ENCODE results near the gene SPDYE4.

The SPDYE4 gene

DNA sequence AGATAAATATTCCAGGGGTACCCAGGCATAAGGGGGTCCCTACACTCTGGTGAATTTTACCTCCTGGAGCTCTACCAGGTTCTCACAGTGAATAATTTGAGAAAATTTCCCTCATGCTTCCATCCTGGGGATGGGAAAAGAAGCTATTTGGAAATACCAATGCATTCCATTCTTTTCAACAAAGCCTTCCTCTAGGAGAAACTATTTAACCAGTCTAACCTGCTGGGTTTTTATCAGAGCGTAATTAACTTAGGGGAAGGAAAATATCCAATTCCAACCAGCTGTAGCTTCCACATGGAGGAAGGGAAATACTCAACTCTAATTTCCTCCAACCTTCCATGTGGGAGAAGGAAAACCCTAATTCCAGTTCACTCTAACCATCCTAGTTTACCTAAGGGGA lies 23.8 kb upstream of the SPDYE4 start:
- DNase-seq: no peak

DNA sequence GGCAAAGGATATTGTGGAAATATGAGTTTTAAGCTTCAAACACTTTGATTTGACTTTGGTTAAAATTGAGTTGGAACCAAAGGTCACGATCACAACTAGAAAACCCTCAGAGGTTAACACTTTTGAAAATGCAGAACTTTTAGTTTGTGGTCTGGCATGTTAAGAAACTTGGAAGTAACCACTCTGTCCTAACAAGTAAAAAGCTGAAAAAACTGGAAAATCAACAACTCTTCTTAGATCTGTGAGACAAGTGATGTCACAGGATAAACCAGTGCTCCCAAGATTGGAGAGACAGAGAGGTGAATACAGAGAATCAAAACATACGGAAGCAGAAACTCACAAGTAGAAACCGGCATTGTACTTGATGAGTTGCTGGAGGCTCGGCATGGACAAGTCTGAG lies 23.4 kb upstream of the SPDYE4 start:
- DNase-seq: no peak

DNA sequence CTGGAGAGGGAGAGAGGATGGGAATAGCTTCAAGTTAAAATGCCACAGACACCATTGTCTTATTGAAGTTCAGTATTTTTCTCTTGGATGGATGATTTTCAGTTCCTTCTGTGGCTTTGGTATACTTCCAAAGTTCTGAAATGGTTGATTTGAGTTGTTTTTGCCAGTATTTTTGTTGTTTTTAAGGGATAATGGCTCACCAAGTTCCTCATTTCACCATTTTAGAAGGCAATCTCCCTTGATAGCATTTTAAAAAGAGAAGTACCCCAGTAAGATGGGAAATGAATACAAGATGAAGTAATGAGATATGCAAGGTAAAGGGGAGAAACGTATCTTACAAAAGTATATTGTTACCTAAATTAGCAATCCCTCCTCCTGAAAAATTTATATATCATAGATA lies 18.5 kb upstream of the SPDYE4 start:
- DNase-seq: no peak

DNA sequence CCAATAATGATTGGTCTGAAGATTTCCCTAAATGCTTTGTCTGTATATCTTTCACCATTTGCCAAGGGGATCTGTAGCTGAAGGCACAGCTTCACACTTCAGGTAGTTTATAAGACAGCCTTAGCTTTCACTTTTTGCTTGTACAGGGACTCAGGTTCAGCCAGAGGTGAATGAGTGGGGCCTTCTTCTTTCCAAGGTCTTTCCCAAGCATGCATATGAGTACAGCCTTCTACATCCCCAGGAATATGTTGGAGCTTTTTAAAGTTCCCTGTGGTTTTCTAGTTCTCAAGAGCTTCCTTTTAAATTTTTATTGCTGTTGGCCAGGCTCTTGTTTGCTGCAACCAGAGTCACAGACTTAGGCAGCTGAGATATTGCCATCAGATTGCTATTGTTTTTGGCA lies 17.9 kb upstream of the SPDYE4 start:
- no peak for DNase-seq

DNA sequence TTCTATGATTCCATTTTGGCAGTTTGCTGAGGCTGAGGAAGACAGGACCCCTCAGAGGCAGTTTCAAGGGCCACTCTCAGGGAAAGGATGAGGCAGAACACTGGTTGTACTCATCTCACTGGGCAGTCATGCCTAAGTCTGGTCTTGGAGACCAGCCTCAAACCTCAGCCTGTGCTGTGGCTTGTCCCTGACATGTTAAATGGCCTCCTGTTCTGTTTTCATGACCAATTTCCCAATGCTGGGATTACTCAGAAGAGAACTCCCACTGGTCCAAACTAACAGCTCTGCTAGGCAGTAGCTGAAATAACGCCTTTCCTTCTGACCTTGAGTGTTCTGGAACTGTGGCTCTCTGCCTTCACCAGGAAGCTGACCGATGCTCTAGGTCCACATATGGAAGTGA lies 8.4 kb upstream of the SPDYE4 start:
- no peak for DNase-seq

DNA sequence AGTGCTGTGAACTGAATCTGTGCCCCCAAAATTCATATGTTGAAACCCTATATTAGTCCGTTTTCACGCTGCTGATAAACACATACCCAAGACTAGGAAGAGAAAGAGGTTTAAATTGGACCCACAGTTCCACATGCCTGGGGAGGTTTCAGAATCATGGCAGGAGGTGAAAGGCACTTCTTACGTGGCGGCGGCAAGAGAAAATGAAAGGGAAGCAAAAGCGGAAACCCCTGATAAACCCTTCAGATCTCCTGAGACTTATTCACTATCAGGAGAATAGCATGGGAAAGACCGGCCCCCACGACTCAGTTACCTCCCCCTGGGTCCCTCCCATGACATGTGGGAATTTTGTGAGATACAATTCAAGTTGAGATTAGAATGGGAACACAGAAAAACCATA lies 3.7 kb upstream of the SPDYE4 start:
- DNase-seq: no peak

DNA sequence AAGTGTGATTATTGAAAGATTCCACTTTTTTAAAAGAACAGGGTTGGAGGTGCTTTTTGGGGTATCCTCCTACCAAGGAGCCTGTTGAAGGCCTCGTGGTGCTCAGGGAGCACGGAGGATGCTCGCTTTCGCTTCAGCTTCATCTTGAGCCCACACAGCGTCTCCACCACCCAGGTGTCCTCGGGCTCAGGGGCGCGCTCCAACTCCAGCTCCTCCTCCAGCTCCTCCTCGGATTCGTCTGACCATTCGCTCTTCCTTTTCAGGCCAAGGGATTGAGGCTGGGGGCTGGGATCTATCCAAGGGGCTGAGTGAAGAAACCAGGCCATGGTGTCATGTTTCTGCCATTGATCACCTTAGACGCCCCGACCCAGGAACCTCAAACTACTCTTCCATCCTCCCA lies 1.2 kb downstream of the SPDYE4 start:
- no peak for DNase-seq

DNA sequence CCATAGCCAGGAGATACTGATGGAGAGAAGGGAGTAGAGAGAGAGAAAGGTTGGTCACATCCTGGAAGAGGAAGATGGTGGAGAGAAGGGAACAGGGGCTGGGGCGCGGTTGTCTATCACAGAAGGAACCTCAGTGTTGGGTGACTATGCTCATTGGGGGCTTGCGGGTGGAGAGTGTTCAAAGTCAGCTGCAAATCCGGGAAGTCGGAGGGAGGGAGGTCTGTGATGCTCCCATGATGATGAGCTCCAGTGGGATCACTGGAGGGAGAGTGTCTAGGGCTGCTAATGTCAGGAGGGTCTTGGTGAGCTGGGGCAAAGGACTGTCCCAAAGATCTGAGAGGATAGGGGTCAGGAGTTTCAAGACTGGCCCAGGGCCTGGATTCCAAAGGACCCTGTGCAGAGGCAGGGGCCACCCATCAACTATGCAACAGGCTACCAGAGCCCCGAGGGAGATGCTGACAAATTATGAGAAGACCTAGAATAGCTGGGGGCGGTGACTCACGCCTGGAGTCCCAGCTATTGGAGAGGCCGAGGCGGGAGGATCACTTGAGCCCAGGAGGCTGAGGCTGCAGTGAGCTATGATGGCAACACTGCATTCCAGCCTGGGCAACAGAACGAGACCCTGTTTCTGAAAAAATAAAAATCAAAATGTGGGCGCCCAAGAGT lies 2.6 kb downstream of the SPDYE4 start:
- no peak for DNase-seq

DNA sequence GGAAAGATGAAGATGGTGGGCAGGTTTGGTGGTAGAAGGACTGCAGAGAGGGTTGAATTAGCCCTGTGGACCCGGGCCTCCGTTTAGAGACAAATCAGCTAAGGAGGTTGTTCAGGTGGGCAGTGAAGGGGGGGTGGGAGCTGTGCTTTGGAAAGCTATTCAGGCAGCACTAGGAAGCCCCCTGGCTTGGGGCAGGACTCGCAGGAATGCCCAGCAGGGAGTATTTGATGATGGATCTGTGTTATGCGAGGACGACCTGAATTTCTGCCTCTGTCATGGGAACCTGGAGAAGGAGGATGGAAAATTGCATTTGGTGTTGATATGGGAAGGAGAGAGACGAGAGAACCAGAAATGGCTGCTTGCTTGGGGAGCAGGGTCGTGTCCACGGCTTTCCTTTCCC lies 3.5 kb downstream of the SPDYE4 start:
- no peak for DNase-seq

DNA sequence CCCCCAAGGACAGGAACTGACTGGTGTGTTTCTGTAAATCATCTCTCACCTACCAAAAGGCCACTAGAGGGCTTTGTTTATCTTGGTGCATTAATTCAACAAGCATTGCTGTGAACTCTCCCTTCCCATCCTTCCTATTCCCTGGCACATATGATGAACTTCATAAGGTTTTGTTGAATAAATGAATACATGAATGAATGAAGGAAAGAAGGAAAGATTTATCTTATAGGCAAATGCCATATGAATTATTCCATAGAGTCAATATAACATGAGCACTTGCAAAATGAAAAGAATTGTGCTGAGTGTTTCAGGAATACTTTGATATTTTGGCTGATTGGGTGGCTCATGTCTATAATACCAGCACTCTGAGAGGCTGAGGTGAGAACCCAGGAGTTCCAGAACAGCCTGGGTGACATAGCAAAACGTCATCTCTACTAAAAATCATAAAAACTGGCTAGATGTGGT lies 4.3 kb downstream of the SPDYE4 start:
- no peak for DNase-seq

DNA sequence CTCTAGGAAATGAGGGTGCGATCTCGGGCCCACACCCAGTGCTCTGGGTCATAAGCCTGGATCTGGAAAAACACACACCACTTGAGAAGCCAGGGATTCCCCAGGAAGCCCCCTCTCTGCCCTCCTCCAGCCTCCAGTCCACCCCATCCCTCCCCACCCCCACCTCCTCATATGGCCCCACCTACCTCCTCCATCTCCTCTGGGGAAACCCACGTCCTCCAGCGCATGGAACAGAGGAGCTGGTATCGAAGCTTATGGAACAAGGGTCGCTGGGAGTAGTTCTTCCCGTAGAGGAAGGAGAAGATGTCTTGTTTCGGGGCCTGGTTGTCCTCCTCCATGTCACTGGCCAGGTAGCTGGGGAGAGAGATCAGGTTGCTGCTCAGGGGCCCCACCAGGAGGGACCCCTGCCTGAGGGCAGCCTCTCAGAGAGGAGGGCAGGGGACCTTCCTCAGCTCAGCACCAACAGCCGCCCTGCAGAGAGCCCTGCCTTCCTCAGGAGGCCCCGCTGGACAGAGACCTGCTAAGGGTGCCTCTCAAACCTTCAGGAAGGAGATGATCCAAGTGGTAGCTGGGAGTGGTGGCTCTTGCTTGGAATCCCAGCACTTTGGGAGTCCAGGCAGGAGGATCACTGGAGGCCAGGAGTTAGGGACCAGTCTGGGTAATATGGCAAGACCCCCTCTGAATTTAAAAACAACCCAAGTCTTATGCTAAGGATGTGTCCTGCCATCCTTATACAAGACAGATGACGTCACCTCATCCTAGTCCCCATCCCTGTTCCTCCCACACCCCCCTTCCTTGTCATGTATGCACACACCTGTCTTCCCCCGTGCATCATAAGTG lies 5.0 kb downstream of the SPDYE4 start:
- no peak for DNase-seq

DNA sequence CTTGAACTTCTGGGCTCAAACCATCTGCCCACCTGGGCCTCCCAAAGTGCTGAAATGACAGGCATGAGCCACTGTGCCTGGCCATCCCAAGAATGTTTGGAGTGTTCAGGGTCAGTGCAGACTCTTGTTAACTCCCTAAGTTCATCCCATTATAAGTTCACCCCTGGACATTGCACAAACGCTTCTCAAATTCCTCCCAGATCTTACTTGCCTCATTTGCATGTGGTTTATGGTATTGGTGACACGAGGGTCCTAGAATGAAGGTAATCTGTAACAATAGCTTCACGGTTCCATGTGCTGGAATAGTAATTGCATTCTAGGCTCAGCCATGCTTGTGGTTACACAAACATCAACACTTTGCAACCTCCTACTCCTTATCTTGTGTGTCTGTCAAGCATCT lies 8.7 kb downstream of the SPDYE4 start:
- no peak for DNase-seq

DNA sequence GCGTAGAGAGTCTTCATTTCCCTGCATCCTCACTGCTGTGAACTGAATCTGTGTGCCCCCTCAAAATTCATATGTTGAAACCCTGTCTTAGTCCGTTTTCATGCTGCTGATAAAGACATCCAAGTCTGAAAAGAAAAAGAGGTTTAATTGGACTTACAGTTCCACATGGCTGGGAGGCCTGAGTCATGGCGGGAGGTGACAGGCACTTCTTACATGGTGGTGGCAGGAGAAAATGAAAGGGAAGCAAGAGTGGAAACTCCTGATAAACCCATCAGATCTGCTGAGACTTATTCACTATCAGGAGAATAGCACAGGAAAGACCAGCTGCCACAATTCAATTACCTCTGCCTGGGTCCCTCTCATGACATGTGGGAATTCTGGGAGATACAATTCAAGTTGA lies 10.6 kb downstream of the SPDYE4 start:
- DNase-seq: peak; percentile 17

DNA sequence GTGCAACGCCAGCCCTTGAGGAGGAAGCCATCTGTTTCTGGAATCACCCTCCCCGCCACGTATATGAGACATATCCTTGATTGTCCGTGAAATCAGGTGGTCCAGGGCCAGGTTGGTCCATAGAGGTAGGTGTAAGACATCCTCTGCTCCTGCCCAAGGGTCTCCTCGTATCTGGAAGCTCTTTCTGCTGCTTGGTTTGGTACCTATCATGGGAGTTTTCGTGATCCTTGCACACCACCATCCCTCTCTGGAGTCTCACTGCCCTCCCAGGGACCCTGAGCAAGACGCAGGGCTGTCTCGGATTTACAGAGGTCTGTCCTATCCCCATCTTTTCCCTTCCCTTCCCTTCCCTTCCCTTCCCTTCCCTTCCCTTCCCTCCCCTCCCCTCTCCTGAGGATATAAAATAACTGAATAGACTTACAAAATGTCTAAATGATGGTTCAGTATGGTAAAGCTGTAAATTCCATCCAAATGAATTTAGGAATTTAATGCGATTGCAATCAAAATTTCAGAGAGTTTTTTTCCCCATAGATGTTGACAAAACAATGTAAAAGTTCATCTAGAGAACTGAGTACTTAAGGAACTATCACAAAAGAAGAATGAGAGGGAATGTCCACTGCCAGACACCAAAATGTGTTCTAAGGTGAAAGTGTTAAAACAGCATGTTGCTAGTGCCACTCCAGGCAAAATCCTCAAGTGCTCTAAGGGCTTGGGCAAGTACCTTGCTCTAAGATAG lies 11.7 kb downstream of the SPDYE4 start:
- peak; percentile 3 for DNase-seq

DNA sequence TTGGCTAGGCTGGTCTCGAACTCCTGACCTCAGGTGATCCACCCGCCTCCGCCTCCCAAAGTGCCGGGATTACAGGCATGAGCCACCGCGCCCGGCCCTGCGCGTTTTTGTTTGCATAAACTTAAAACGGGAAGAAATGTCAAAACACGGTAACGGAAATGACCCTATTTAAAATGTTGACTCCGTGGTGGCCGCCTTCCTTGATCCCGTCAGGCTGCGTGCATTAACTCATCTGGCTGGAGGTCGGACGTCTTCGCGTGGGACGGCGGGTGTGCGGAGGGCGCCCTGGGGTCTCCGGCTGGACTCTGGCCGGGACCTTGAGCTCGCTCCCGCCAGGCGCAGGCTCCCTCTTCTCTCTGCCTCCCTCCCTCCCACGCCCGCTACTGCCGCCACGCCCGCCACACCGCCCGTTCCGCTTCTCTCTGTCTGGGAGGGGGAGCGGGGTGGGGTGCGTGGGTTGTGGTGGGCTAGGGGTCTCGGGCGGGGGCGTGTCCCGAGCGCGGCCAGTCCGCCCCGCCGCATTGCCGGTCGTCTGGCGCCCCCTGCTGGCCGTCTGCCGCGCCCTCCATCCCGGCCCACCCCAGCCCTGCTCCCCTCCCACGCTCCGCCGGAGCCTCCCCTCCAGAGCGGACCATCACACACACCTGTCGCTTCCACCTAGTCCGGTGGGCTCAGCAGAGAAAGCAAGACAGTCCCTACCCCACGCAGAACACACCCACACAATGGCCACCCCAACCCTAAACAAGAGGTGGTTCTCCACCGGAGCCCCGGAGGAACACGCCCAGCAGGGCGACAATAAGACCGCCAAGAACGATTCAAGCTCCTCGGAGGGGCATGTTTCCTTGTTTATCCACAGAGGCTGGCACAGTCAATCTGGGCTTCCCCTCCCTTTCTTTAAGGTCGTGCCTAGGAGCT lies 12.5 kb downstream of the SPDYE4 start:
- DNase-seq: peak; percentile 76

DNA sequence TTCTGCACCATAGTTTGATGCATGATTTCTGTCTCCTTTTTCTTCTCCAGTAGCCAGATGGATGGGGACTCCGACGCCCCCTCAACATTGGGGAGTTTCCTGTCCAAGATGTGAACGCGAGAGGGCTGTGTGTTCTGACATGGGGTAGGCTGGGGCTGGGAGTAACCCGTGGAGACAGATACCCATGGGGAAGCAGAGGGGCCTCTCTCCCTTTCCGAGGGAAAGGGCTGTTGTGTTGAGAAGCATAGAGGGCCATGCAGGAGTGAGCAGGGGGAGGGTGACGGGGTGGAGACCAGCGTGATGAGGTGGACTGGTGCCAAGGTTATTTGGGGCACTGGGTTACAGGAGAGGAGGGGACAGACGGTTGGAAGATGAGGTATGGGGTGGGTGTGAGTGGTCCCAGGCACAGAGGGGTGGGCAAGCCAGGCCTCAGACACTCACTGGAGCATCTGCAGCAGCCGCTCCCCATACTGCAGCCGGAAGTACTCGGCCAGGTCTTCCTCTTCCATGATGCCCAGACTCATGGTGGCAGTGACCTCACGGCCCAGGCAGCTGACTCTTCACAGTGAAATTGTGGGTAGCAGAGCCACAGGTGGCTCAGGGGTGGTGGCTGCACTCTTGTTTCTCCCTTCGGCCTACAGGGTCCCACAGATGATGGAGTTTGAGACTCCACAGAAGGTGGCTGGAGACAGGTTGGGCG lies 14.1 kb downstream of the SPDYE4 start:
- DNase-seq: no peak

DNA sequence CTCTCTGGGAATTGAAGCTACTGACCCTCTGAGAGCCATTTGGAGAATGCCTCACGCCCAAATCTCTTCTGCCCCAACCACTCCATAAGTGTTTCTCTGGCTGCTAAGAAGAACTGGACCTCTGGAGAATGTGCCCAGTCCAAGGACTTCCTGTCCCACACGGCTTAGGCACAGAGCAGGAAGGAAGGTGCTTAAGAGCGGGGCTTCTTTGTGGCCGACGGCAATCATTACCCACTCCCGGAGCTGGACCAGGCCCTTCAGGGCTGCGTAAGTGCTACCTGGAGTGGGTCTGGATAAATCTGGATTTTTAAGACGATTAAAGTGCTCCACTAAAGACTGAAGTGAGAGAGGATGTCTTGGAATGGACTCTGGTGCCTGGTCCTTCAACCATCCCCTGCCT lies 15.5 kb downstream of the SPDYE4 start:
- no peak for DNase-seq

DNA sequence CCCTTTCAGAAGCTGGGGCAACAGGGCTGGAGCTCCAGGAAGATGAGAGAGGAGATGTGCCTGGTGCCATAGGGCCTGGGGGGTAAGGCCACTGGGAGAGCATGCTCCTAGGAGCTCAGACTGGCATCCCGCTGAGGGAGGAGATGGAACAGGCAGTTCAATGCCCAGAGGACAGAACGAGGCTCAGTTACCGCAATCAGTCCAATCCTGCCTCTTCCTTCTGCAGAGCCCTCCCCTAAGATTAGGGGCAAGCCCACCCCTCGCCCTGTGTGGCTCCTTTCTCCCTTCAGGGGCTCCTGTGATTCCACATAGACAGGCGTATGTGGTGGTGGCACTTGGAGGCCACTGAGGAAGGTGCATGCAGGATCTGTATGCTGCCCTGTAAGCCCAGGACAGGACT lies 16.1 kb downstream of the SPDYE4 start:
- DNase-seq: no peak

DNA sequence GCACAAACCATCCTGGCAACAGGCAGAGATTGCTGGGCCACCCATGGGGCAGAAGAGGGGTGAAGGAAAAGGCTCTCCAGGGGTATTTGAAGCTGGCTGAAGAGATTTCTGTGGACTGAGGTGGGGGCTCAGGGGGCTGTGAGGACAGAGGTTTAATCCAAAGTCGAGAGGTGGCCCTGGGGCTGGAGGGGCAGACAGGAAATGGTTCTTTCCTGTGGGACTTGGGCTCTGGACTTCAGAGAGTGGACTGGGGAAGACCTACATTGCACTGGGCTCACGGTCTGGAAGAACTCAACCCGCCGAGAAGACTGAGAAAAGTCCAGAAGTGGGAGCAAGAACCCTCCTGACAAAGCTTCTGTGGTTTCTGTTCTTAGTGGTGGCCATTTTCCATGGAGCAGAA lies 16.6 kb downstream of the SPDYE4 start:
- no peak for DNase-seq

DNA sequence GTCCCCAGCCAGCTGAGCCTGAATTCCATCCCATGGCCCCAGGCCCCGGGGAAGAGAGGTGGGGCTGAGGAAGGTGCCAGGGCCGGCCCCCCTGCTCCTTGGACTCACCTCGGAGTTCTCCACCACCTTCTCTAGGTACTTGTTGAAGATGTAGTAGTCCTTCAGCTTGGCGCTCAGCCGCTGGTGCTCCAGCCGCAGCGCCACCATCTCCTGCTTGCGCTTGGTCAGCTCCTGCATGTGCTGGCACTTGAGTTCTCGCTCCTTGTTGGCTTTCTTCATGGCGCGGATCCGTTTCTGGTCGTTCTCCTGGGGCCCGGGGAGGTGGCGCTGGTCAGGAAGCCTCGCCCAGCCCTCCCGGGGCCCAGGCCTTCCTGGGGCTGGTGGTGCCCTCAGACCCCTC lies 17.0 kb downstream of the SPDYE4 start:
- no peak for DNase-seq

DNA sequence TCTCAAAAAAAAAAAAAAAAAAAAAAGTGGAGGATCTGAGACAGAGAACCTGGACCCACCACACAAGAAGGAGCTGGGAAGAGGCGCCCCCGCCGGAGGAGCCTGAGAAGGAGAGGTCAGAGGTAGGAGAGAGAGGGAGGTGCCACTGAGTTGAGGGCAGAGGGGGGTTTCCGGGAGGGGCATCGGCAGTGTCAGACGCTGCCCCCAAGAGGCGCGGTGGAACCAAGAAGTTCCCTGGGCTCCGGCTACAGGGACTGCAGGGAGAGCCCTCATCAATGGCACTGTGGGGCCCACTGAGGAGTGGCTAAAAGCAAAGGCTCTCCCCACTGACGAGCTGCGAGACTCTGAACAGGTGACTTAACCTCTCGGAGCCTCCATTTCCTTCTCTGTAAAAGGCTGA lies 17.9 kb downstream of the SPDYE4 start:
- peak; percentile 27 for DNase-seq

DNA sequence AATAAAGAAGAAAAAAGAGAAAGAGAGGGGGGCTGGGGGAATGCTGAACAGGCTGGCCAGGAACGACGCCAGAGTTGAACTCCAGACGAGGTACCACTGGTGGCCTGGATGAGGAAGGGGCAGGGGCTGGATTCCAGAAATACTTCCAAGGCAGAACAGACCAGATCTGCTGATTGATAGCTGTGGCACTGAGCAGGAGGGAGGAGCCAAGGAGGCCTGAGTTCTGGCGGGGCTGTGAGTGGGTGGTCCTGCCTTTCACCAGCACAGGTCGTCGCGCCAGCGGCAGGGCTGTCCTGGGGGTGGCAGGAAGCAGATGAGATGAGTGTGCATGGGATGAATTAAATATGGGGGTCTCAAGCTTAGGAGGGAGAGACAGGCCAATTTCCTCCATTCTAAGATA lies 19.2 kb downstream of the SPDYE4 start:
- DNase-seq: no peak

Data from stimulated activated CD4-positive, alpha-beta T cell treated with anti-CD3 and anti-CD28 coated beads, Interleukin-1b, Interleukin-23, amount 100 ng/mL, for 48 hours (primary cell).